NCI-H748 treated with DMSO at 0.1 percent for 48 hours (cell line): ENCODE measurements around the gene HOXD11.
A peak's percentile ranks its signal among the peaks of the same experiment; 100 is the strongest.

Experiments
- DNase-seq: peaks from one replicate; lab custom pipeline; 2025; lab: John Stamatoyannopoulos, UW

Gene HOXD11

DNA sequence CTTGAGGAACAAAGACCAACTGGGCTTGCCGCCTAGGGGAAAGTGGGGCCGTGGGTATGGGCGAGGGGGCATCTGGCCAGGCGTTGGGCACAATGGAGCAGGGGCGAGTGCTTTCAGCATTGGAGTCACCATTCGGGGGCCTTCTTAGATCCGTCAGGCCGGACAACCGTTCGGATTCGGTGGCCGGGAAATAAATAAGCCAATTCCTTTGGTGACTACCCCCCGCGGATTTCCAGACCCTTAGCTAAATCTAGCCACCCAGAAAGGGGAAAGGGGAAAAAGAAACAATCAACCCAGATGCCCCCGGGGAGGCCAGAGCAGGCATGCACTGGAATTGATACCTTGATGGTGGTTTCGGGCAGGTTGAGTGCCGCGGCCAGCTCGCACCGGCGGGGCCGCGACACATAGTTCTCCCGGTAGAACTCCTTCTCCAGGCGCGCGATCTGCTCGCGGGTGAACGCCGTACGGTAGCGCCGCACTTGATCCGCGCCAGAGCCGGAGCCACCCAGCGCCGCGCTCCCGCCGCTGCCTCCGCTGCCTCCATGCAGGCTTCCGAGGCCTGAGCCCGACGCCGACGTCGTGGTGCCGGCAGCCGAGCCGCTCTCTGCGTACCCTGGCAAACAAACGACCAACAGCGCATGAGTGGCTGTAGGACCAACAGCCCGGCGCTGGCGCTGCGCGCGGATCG lies 25.1 kb upstream of the HOXD11 start:
- DNase-seq: no peak

GRCh38 chr2:176082525-176082823 lies 24.6 kb upstream of the HOXD11 start:
- DNase-seq: no peak

DNA sequence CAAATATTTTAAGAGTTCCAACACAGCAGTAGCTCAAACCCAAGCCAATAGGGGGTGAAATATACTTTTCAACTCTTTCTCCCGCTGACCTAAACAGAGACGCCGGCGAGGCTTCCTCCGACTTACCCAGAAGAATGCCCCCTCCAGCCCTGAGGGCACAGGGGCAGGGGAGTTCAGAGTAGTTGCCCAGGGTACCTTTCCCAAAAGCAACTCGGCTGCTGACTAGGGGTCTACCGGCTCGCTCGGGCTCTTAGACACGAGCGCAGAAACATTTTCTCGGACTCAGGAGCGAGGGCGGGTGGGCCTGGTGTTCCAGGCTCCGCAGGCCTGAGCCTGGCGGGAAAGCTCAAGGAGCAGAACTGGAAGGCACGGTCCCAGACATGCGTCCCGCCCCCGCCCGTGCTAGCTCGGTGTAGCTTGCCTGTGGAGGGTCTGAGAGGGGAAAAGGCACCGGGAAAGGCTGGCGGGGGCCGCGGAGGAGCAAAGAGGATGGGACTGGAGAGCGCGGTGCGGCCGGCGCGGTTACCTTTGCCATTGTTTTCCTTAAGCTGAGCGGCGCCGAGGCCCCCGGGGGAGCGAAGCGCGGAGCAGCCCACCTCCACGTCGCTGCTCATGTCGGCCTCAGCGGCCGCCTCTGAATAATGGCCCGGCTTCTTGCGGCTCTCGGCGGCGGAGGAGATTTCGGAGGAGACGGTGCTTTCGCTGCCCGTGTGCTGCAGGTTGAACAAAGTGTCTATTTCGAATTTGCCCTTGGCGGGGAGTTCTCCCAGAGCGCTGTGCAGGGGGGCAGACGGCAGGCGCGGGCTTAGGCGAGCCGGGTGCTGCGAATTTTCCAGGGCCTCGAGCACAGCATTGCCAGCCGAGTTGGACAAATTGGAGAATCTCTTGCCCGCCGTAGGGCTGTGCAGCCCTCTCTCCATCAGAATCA lies 24.0 kb upstream of the HOXD11 start:
- no peak for DNase-seq

- DNase-seq: peak; percentile 16
These were observed 23.3 kb upstream of the HOXD11 start, which contains the start of gene EVX2 for GRCh38 chr2:176083796-176084261. Gene EVX2 (minus strand): TSS chr2:176083962. CDS start chr2:176083776, 186 bp downstream.

- peak; percentile 43 for DNase-seq
These were observed 22.4 kb upstream of the HOXD11 start for GRCh38 chr2:176084611-176085119.

- peak; percentile 63 for DNase-seq
These were observed 21.8 kb upstream of the HOXD11 start for GRCh38 chr2:176085120-176085788.

DNA sequence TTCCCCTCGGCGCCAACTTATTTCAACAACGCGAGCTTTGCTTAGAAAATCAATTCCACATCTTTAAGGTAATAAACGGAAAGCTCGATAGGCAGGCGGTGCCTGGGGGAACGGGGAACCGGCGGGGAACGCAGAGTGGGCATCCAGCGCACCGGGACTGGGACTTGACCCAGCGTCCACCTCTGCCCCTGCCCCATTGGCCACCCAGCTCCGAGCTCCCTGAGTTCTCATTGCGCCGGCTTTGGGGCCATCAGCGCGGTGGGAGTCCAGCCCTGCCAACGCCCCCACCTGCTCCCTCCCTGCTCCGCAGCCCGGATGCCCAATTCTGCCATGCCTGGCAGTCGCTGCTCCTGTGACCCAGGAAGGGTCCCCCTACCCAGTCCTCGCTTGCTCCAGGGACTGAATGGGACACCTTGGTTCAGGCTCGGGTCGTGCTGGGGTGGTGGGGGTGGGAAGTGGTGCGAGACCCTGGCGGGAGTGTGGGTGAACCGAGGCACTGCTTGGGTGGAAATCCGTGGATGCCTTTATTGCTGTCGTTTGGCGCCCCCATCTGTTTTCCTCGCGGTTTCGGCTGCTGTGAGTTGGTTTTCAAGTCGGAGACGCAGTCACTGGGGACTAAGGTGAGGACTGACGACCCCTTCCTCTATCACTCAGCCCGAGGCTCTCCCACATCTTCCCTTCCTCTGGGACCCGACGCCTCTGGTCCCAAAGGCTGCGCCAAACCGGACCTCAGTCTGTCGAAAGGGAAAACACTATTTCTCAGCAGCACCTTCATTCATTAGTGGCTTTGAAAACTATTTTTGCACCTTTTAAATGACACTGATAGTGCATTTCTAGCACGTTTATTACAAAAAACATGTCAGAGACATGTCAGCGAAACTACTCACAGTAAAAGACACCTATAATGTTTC lies 21.0 kb upstream of the HOXD11 start:
- peak; percentile 70 for DNase-seq

DNA sequence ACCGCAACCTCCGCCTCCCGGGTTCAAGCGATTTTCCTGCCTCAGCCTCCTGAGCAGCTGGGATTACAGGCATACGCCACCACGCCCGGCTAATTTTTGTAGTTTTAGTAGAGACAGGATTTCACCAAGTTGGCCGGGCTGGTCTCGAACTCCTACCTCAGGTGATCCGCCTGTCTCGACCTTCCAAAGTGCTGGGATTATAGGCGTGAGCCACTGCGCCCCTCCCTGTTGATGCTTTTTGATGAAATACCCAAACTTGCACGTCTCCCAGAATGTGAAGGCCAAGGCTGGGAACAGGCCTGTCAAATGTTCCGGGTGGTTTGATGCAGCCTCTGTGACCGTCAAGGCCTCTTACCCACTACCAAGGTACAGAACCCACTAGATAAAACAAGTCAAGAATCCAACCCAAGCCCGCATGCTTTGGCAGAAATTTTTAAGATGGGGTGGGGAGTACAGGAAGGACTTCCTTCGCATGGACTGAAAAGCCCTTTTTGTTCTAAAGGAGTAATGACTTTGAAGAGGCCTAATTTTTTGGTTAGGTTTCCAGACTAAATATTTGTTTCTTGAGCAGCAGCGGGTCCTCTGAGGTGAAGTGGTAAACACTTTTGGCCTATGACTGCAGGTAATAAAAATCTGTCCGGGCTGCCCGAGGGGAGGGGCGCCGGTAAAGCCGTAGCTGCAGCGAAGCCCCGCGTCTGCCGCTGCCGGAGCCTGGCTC lies 19.6 kb upstream of the HOXD11 start:
- DNase-seq: no peak

DNA sequence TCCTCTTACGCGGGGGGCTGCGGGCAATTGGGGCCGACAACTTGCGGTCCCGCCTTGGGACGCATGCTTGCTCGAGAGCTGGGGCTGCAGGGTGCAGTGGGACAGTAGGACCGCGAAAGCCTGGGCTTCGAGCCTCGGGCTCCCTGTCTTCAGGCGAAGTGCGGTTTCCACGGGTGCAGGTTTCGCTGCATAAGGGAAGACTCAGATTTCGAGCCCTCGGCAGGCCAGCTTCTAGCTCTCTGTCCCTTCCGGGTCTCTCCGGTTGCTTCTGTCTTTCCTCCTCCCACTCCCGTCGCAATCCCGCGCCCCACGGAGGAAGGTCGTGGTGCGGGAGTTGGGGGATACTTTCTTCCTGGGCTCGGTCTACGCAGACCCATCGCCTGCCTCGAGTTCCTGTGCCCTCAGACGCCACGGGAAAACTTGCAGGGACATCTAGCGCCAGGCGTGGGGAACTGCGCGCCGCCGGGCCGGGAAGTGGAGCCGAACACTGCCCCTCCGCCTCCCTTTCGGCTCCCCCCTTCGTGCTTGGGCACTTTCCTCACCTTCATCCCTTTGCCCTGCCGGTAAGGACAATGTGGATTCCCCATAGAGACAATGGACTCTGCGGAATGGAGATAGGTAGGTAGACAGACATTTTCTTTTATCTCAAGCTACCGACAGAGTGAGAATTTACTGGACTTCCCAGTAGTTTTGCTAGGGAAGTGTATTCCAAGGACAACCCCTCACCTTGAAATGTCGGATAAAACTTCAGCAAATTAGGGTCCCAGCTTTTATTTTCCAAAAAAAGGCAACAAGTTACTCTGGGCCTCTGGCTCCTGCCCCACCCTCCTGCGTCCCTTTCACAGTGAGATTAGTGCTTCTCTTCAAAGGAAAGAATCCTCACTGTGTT lies 18.8 kb upstream of the HOXD11 start:
- peak; percentile 75 for DNase-seq

DNA sequence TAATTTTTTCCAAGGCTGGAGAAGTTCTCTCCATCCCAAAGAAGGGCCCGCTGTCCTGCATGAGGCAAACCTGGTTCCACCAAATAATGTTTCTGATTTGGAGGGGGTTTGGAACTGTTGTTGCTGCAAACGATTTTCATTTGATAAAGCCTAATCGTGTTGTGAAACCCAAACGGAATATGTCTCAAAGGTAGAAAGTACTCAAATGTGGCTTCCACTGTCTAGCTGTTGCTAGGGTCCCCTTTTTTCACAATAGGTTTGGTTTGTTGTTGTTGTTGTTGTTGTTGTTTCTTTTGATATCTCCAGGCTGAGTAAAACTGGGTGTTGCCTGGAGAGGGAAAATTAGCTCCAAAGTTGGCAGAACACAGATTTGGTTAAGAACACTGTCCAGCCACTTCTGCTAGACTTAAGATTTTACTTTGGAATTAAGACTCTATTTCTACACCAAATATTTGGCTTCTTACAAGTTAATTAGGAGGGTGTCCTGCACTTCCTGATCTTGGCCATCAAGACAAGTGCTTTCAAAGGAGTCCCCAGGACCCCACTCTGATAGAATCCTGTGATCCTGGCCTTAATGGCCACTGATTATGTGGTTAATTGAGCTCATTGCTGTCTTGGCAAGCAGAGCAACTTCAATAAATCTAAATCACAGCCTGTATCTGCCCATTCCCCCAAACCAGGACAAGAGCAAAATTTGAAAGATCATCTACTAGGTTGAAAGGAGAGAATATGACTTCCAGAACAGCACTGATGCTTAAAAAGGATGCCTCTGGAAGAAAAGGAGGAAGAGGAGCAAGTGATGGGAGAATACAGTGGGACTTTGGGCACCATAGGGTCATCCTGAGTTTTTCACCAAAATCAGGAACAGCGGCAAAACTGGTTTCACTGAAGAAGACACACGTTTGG lies 17.9 kb upstream of the HOXD11 start:
- DNase-seq: no peak

DNA sequence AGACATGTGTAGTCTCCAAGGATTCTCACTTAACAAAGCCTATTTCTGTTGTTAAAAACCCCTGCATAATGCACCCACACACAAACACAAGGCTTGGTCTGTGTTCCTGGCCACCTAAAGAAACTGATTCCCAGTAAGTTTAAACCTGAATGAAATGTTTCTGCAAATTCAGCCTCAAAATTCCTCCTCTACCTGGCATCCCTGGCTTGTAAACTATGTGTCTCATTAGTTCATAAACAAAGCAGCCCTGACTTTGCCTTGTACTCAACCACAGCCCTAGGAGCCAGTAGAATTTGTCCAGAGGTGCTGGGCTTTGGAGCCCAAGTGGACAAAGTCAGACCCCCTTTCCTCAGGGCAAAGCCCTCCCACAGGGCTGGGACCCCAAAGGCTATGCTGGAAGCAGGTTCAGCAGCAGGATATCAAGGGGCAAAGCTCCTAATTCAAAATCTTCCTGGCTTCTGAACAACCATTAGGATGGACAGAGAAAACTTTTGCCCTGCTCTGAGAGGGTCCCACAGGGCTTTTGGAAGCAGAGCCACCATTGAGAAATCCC lies 17.2 kb upstream of the HOXD11 start:
- DNase-seq: no peak

GRCh38 chr2:176090862-176091261 lies 16.2 kb upstream of the HOXD11 start:
- no peak for DNase-seq

DNA sequence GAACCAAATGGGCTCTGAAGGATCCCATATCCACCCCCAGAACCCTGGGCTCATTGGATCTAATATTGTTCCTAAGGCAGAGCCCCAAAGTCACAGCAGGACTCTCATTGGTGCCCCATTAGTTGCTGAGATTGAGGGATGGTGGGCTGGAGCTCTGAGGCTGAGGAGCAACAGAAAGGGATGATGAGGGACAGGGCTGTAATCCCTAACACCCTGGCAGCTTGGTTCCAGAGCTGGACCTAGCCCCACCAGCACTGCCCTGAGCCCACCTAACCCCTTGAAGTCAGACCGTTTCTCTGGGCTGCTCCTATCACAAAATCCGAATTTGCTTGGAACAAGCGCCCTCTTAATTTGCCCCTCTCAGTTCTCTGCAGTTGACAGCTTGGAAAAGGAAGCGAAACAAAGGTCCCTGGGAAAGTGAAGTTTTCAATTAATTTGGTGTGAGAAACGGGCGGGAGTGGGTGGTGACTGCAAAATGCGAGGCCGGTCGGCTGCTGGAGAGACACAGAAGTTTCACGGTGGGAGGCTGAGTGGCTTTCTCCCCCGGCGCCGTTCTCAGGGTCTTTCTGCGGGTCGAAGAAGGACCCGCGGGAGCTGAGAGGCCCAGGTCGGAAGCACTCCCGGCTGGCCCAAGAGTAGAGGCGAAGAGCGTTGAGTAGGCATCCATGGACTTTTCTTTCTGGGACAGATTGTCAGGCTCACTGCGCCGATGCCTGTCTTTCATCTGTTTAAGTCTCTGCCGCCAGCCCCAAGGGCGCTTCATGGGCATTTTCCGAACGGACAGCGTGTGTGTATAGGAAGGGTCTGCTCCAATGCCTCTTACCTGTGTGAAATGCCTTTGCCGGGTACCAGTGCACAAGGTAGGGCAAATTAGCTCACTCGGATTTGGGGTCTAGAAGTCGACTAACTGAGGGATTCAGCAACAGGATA lies 15.5 kb upstream of the HOXD11 start:
- no peak for DNase-seq

- no peak for DNase-seq
These were observed 14.6 kb upstream of the HOXD11 start, which contains the start of gene HOXD13 for GRCh38 chr2:176092270-176093144. Gene HOXD13 (plus strand): TSS chr2:176092721. CDS start chr2:176092891, 170 bp downstream.

DNA sequence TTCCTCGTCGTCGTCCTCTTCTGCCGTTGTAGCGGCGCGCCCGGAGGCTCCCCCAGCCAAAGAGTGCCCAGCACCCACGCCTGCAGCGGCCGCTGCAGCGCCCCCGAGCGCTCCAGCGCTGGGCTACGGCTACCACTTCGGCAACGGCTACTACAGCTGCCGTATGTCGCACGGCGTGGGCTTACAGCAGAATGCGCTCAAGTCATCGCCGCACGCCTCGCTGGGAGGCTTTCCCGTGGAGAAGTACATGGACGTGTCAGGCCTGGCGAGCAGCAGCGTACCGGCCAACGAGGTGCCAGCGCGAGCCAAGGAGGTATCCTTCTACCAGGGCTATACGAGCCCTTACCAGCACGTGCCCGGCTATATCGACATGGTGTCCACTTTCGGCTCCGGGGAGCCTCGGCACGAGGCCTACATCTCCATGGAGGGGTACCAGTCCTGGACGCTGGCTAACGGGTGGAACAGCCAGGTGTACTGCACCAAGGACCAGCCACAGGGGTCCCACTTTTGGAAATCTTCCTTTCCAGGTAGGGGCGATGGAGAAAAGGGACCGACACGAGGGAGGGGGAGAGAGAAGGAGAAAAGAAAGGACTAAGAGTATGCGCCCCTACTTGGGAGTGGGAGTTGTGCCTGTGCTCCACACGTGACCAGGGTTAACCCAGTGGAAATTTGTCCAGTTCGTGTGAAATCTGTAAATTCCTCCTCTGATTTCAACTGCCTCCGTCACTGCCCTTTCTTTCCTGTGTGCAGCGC lies 13.8 kb upstream of the HOXD11 start:
- DNase-seq: no peak
